HL-60/S4 (cell line): Measurements from ENCODE around the gene KPNA5.
"Not testable (repeated sequence)": the region's sequence is repeated elsewhere in the genome, so short reads cannot be mapped to it uniquely, and the experiment has no call there.

Experiments used
- in situ Hi-C: fragments of 300-500 bp; cut with MboI; formaldehyde crosslinking; loops from 2 replicates; pipeline ENCODE4 v1.14.3; 2022; ENCODE audit warnings: low sequenced_read_pairs

The KPNA5 gene

DNA sequence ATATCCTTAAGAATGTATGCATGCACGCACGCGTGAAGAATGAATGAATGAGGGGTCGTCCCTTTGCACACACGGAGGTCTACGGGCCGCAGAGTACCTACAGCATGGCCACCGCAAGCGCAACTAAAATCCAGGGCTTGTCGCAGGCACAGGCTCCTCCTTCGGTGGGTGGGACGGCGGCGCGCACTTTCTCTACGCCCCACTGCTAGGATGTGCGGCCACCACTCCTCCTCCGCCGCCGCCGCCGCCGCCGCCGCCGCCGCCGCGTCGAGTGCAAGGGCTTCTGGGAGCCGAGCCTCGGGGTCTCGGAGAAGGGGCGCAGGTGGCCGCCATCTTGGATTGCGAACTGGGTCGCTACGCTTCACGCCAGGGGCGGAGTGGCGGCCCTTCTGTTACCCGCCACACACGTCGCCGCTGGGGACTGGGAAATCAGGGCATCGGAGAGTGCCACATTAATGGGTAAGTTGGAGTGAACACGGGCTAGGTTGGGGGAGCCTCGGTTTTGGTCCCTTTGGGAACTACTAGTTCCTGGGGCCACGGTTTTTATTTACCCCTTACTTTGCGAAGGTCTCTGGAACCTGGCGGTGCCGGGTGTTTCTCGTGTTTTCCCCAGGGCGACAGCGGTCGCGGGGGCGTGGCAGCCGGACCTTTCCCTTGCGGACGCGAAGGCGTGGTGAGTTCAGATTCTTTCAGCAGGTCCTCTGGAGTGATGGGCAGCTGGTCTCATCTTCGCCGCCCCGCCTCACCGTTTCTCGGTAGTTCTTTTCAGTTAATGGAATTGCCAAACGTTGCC is at the start of gene KPNA5:
KPNA5 (plus strand) TSS at position 332 of the 793 bp plus-strand sequence; CDS start at position 456, 124 bp downstream.
- in situ Hi-C loops, result no loop called here

DNA sequence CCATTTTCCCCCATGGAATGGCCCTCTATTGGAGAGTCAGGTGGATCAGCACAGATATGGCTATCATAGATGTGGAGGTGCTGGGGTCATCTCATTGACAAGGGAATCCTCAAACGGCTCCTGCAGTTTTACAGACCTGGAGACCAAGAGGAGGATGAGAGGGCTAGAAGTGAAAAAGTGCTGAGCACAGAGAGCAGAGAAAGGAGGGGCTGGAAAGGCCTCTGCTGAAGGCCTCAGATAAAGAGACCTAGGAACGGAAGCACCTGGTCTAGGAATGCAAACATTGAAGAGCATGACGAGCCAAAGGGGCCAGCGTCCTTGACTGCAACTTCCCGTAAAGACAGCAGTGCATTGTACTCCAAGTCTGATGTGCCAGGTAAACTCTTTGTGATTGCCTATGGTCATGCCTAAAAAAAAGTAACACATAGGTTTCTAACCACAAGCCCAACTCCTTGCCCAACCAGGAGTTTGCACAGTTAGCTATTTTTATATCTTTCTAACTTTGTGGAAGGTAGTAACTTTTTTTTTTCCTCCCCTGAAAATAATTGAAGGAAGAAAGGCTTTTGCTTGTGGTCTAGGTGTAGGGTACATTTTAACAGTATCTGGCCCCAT is 49.5 kb upstream of the KPNA5 start:
- in situ Hi-C loops, result no loop called here

DNA sequence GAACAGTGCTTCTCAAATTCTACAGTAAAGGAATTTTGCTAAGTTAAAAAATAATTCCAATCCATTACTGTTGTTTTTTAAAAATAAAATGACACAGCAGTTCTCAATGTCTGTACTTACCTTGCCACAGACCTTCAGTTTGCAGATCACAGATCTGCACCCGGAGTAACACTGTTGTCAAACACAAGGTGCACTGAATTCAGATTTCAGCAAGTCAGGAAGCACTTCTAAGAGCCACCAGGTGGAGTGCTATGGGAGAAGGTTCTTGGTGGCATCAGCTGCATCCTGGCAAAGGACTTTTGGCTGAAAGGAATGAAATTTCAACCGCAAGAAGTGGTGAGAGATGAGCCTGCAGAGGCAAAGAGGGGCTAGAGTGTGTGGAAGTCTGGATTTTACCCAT is 47.3 kb upstream of the KPNA5 start:
- in situ Hi-C loops, result no loop called here

DNA sequence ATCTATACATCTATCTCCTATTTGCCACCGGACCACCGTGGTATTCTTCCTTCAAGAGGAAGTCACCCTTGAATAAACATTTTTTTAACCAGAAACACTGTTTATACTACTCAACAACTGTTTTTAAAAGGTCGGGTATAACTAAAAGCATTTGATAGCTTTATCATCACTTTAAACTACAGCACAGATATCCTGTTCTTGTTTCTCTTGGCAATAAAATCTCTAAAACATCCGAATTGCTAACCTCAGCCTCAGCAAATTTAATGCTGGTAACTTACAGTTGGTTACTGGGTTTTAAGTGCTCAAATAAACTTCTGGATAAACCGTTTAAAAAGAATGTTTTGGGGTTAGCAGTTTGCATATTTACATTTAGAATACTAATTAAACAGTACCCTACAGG is 32.9 kb upstream of the KPNA5 start:
- in situ Hi-C loops, result no loop called here

DNA sequence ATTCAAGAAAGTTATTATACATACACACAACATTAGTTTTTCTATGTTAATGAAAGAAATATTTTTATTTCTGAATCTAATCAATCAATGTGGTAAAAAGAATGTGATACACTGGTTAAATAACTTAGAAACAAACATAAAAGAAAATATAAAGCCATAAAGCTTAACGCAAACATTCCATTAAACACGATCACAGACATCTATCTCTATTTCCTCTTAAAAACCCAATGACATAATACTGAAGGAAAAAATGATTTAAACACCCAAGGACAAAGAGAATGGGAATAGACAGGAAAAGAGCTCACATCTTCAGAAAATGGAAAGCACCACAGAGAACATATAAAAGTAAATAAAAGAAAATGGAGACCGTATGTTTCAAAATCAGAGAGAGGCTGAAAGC is 31.9 kb upstream of the KPNA5 start:
- in situ Hi-C loops, result no loop called here

DNA sequence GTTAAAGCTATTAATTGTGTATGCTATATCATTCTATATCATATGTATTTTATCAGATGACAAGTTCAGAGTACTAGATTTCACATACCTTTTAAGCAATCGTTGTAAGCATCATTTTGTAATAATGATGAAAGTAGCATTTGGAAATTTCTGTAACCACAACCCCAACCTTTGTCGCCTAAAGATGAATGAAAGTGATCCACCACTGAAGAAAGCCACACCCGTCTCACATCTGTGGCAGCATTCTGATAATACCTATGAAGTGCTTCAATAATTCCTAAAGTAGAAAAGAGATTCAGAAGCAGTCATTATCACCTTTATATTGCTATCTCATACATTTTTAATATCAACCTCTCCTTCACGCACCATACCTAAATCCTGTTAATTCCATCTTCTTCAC is 29.1 kb upstream of the KPNA5 start:
- in situ Hi-C loops, result no loop called here

DNA sequence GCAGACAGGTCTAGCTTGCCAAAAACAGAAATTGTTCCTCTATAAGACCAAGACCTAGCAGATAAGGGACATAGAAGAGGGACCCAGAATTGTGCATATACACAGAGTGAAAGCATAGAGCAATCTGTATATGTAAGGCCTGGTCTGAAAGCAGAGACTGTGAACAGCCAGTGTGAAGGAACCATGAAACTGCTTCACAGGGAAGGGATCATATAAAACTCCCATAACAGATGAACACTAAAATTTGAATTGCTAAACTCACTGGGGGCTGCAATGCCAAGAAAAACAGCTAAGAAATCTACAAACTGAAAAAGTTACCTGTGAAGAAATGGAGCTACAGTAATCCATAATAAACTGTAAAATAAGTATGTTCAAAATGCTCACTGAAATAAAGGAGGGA is 19.4 kb upstream of the KPNA5 start:
- in situ Hi-C loops, result no loop called here

DNA sequence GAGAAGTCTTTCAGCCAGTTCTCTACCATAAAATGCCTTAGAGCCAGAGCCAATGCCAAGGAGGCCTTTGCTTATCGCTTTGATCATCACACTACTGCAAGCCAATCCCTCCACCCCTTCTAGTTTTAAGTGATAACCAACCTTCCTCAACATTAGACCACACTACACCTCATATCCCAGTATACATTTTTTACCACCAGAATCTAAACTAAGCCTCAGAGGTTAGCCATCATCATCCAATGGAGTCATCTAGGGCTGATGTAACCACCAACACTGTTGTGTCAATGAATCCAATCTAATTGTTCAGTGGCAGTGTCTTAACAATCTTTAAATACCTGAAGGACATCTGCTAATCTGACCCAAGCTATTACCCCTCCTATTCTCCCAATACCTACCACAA is 18.8 kb upstream of the KPNA5 start:
- in situ Hi-C loops, result no loop called here

DNA sequence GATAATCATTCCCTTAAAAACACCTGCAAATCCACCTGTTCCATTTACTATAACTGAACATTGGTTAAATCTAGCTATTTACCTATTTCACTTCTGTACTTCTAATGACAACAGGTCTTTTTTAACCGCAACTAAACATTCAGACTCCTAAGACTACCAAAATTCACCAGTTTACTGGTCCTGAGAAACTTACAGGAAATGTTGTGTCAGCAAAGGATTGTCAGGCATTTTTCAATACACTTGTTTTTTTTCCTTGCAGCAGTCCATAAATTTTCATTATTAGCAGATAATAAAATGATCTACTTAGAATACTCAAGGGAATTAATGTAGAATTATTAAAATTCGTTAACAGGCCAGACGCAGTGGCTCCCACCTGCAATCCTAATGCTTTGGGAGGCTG is 17.7 kb upstream of the KPNA5 start:
- in situ Hi-C loops, result no loop called here

DNA sequence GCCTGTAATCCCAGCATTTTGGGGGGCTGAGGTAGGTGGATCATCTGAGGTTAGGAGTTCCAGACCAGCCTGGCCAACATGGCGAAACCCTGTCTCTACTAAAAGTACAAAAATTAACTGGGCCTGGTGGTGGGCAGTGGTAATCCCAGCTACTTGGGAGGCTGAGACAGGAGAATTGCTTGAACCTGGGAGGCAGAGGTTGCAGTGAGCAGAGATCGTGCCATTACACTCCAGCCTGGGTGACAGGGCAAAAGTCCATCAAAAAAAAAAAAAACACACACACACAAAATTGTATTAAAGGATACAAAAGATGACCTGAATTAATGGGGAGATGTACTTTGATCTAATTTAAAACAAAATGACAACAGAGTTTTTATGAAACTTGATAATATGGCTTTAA is 16.8 kb upstream of the KPNA5 start:
- in situ Hi-C loops, result not testable (repeated sequence)

DNA sequence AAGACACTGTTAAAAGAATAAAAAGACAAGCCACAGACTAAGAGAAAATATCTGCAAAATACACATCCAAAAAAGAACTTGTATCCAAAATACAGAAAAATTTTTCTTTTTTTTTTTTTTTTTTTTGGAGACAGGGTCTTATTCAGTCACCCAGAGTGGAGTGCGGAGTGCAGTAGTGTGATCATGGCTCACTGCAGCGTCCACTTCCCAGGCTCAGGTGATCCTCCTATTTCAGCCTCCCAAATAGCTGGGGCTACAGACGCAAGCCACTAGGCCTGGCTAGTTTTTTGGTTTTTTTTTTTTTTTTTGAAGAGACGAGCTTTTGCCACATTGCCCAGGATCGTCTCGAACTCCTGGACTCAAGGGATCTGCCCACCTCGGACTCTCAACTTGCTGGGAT is 15.5 kb upstream of the KPNA5 start:
- in situ Hi-C loops, result no loop called here

DNA sequence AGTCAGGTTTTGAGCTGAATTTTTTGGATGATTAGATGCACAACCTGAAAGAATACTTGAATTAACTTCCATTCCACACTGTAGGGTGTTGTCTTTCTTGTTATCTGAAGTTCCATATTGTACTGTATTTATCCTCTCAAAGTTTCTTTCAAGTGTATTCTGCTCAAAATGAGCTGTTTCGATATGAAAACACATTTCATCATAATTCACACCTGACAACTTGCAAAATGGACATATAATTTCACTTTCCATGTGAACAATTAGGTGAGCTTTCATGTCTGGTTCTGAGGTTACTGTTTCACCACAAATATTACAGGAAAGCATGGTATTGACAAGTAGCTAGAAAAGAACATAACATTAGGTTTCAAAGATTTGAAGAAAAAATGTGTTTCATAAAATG is 14.1 kb upstream of the KPNA5 start:
- in situ Hi-C loops, result no loop called here

DNA sequence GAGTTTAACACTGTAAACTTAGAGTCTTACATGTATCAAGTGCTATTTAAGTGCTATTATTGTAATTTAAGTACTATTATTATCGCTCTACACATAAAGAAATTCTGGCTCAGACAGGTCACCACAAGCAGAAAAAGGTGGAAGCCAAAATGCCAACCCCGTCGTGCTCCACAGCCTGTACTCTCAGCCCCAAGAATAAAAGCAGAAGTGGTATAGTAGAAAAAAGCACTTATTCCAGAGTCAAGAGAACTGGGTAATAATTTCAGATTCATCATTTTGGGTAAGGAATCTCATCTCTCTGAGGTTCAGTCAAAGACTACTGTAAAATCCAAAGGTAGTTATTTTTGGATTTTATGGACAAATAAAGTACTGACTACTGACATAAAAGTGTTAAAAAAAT is 13.4 kb upstream of the KPNA5 start:
- in situ Hi-C loops, result no loop called here

DNA sequence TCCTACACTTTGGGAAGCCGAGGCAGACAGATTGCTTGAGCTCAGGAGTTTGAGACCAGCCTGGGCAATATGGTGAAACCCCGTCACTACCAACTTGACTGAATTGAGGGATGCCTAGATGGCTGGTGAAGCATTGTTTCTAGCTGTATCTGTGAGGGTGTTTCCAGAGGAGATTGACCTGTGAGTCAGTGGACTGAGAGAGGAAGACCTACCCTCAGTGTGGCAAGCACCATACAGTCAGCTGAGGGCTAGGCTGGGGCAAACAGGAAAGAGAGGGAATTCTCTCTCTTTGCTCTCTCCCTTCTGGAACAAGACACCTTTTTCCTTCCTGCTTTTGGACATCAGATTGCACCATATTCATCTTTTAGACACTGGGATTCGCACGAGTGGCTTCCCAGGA is 8.7 kb upstream of the KPNA5 start:
- in situ Hi-C loops, result no loop called here

DNA sequence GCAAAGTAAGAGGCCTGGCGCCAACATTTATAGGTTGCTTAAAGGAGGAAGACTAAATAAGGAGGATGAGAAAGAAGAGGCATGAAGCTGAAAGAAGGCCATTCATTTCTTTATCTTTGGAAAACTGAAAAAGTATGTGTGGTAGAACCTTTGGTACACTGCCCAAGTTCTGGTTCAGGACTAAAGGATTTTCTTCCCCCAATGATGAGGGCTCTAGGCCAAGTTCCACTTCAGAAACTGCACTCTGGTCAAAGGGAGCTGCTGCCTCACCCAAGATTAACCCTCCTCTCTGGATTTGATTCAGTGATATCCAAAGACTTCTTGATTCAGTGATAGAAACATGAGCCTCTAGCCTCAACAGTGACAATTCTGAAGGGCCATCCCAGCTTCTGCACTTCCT is 5.0 kb upstream of the KPNA5 start:
- in situ Hi-C loops, result no loop called here

DNA sequence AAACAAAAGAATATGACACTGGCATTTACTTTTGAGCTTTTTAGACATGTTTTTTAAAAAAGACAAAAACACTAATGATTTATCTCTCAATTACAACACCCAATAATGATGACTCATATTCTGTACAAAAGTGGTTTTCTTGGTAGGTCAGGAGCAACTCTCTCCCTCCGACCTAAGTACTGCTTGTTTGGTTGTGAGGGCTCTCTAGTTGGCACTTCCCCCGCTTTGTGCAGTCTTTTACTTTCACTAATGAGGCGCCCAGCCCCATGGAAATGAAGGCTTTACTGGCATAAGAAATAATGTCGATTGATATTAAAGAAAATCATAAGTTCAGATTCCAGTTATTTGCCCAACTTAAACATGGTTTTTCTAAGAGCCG is 1.3 kb downstream of the KPNA5 start:
- in situ Hi-C loops, result no loop called here

DNA sequence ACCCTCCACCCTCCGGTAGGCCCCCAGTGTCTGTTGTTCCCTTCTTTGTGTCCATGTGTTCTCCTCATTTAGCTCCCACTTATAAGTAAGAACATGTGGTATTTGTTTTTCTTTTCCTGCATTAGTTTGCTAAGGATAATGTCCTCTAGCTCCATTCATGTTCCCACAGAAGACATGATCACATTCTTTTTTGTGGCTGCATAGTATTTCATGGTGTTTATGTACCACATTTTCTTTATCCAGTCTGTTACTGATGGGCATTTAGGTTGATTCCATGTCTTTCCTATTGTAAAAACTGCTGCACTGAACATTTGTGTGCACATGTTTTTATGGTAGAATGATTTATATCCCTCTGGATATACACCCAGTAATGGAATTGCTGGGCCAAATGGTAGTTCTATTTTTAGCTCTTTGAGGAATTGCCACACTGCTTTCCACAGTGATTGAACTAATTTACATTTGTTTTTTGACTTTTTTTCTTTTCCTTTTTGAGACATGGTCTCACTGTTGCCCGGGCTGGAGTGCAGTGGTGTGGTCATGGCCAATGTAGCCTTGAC is 4.5 kb downstream of the KPNA5 start:
- in situ Hi-C loops, result no loop called here

DNA sequence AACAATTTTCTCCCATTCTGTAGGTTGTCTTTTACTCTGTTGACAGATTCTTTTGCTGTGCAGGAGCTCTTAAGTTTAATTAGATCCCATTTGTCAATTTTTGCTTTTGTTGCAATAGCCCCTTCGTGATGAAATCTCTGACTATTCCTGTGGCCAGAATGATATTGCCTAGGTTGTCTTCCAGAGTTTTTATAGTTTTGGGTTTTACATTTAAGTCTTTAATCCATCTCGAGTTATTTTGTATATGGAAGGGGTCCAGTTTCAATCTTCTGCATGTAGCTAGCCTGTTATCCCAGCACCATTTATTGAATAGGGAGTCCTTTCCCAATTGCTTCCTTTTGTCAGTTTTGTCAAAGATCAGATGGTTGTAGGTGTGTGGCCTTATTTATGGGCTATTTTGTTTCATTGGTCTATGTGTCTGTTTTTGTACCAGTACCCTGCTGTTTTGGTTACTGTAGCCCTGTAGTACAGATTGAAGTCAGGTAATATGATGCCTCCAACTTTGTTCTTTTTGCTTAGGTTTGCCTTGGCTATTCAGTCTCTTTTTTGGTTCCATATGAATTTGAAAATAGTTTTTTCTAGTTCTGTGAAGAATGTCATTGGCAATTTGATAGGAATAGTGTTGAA is 5.6 kb downstream of the KPNA5 start:
- in situ Hi-C loops, result not testable (repeated sequence)

DNA sequence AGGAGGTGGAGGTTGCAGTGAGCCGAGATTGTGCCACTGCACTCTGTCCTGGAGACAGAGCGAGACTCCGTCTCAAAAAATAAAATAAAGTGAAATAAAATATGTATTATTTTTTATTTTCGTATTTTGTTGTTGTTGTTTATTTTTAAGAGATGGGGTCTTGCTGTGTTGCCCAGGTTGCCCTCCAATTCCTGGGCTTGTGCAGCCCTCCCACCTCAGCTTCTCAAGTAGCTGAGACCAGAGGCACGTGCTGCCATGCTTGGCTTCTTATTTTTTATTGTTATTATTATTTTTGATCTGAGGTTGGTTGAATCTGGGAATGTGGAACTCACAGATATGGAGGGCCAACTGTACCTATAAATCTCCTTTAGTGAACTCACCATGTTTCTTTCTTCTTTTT is 10.1 kb downstream of the KPNA5 start:
- in situ Hi-C loops, result no loop called here

DNA sequence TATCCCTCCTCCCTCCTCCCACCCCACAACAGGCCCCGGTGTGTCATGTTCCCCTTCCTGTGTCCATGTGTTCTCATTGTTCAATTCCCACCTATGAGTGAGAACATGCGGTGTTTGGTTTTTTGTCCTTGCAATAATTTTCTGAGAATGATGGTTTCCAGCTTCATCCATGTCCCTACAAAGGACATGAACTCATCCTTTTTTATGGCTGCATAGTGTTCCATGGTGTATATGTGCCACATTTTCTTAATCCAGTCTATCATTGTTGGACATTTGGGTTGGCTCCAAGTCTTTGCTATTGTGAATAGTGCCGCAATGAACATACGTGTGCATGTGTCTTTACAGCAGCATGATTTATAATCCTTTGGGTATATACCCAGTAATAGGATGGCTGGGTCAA is 11.9 kb downstream of the KPNA5 start:
- in situ Hi-C loops, result not testable (repeated sequence)

DNA sequence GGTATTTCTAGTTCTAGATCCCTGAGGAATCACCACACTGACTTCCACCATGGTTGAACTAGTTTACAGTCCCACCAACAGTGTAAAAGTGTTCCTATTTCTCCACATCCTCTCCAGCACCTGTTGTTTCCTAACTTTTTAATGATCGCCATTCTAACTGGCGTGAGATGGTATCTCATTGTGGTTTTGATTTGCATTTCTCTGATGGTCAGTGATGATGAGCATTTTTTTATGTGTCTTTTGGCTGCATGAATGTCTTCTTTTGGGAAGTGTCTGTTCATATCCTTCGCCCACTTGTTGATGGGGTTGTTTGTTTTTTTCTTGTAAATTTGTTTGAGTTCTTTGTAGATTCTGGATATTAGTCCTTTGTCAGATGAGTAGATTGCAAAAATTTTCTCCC is 12.3 kb downstream of the KPNA5 start:
- in situ Hi-C loops, result not testable (repeated sequence)

DNA sequence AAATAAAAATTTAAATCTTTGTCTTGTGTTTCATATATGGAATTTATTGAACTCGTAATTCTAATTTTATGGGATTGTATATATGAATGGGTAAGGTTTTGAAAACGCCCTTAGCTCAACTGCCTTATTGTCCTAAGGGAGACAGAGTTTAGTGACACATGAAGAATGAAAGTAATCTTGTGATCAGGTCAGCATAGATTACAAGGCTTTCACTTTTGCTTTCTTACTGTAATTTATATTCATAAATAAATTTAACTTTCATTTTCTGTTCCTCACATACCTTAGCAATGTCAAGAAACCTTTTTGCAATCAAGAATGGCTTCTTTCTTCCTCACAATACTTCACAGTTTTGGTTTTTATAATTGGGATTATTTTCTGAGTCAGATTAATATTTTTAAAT is 14.4 kb downstream of the KPNA5 start:
- in situ Hi-C loops, result no loop called here
